Fibroblast of skin of abdomen (primary cell): ENCODE results near the gene PAPPA2.

ENCODE experiments used
- DNase-seq: peaks from one replicate; pipeline ENCODE4 v3.0.0-alpha.2; 2013

Gene PAPPA2

DNA sequence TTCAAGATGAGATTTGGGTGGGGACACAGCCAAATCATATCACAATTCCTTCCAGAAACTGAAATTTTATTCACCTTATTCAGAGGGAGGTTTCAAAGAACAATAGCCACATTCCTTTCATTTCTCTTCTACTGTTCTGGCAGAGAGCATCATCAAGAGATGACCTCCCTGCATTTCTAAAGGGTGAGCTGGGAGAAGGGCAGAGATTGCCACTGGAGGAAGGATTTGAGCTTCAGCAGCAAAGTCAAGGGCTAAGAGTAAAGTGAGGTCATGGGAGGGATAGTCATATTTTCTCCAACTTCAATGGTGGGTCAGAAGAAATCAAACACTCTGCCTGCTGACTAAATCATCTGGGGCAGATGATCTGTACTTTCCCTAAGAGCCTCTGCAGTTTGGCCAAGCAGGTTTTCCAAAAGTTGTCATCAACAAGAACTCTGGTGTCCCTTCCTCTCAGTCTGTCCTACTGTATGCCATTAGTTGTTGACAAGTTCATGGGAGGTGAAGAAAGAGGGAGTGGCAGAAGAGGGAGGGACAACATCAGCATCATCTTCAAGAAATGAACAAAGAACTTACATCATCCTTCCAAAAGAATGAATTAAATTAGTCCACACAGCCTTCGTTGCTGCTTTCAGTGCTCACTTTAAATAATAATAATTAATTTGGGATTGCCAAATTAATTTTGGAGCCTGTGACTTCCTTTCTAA, 403.2 kb downstream of the PAPPA2 start:
- peak; percentile 61 for DNase-seq

DNA sequence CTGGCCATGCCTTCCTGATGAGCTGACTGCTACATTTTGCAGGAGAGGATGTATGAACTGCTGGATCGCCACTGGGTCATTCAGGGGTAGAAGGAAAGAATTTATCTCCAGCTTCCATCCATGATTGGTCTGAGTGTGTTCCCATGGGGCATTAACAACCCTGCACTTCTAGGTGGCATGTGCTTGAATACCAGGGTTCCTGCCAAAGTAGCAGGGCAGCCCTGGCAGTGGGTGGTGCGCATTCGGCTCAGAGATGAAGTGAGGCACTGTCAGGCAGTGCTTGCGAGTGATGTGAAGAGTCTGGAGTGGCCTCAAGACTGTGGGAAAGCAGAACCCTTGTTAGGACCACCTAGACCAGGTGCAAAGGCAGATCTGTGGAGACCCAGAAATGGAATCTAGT, 406.6 kb downstream of the PAPPA2 start:
- DNase-seq: no peak

DNA sequence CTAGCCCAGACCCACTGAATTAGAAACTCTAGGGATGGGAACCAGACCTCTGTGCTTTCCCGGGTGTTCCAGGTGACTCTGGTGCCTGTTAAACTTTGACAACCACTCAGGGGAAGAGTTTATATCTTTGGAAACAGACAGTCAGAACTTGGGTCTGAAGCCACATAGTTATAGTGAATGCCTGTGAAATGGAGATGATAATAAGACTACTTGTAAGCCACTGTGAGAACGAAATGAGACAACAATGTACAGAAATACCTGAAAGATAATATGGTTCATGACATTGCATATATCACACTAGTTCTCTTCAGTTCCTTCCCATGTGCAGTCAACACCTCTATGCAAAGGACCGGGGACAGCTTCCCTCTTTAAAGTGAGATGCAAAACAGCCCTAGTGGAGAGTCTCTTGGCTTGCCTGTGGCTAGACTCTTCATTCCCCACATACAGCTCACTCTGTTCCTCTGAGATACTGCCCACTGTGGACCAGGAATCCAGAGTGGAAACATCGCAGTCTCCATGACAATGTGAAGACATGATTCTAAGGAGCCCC, 414.1 kb downstream of the PAPPA2 start:
- DNase-seq: no peak

- DNase-seq: no peak
Observed at GRCh38 chr1:176877557-176877956, 414.6 kb downstream of the PAPPA2 start.

GRCh38 chr1:176878750-176879536, 416.0 kb downstream of the PAPPA2 start:
- DNase-seq: no peak

DNA sequence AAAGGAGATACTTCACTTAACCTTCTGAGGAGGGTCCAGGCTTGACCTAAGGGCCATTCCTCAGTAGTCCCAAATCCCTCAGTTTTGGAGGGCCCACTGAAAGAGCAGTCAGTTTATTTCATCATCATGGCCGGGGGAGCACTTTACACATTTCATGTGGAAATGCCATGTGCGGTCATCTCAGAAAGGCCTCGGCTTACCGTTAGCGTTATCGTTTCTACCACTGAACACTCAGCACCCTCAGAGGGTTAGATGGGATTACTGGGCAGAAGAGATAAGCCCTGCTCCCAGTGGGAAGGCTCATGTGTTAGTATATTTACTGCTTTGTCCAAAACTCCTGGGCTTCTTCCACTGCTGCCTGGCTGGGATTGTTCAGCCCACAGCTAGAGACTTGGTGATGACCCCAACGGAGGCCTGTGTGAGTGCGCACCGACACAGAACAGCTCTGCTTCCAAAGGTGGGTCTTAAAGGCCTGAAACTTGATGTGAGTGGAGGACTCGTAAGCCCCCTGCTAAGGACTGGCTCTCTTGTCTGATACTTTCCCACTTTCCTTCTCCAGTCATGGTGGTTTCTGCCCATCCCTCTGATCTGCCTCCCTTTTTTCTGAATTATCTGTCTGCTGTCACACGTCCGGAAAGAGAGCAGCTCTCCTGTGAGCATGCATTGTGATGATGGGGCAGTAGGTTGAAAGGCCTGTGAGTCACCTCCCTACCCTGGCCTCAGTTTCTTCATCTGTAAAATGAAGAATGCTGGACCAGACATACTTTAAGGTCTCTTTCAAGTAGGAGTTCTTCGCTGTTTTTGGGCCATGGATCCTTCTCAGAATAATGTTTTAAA, 417.0 kb downstream of the PAPPA2 start:
- DNase-seq: no peak

- peak; percentile 74 for DNase-seq
Observed at GRCh38 chr1:176880955-176881595, 418.1 kb downstream of the PAPPA2 start.

GRCh38 chr1:176884286-176884685, 421.3 kb downstream of the PAPPA2 start:
- DNase-seq: no peak

DNA sequence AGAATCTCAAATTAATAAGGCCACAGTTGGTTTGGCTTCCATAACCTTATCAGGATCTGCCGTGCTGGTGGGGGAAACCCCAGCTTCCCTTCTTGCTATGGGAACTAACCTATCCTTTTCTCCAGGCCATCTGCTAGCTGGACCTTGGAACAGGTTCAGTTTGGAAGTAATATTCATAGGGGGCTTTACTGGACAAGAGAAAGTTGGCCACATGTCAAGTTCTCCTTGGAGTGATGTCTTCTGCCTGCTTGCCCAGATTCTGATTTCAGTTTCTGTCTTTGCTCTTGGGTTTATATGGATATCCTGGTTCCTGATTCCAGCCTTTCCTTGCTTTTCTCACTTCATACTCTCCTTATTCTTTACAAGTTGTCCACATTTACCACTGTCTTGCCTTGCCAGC, 421.9 kb downstream of the PAPPA2 start:
- no peak for DNase-seq

GRCh38 chr1:176885341-176885740, 422.4 kb downstream of the PAPPA2 start:
- DNase-seq: no peak

- peak; percentile 88 for DNase-seq
Observed at GRCh38 chr1:176885751-176886150, 422.8 kb downstream of the PAPPA2 start.

GRCh38 chr1:176888471-176889032, 425.6 kb downstream of the PAPPA2 start:
- no peak for DNase-seq

GRCh38 chr1:176893625-176894352, 430.8 kb downstream of the PAPPA2 start:
- DNase-seq: no peak

GRCh38 chr1:176894450-176894849, 431.5 kb downstream of the PAPPA2 start:
- DNase-seq: no peak
